ENCODE results near the gene SHMT1. TPM values are rescaled to one million over a fixed set of nuclear protein-coding genes. Genes with fewer than 3 reads are reported as not detected.
"Not testable (repeated sequence)": the region's sequence is repeated elsewhere in the genome, so short reads cannot be mapped to it uniquely, and the experiment has no call there.

Gene SHMT1
- total RNA-seq, 2 donors from 2014 or later: 5.1 to 8.5 TPM

GRCh38 chr17:18383079-18383481 lies 19.7 kb upstream of the SHMT1 start:
- H3K27ac ChIP-seq; DNase-seq (ENCODE audit: low spot score); H3K9me3 ChIP-seq; H3K27me3 ChIP-seq; H3K36me3 ChIP-seq; H3K4me1 ChIP-seq; H3K4me3 ChIP-seq: not testable (repeated sequence)

- Histone ChIP-seq H3K36me3 (no peaks in the 10 kb centered on the region), H3K9me3 (no peaks in the 10 kb centered on the region), H3K27ac (no peak overlapping the region), H3K4me3 (no peak overlapping the region), H3K27me3 (peaks cover 0 to 7% of the 10 kb centered on the region in 2 donors), H3K4me1 (peaks cover 0 to 4% of the 10 kb centered on the region in 2 donors)
- TF ChIP-seq CTCF (IDR thresholded peaks at IDR 0.05): no peak
- DNase-seq (ENCODE audit: low spot score): no peak
Measured at GRCh38 chr17:18382441-18383078, 19.2 kb upstream of the SHMT1 start.

- Histone ChIP-seq H3K36me3 (no peaks in the 10 kb centered on the region), H3K4me1 (peaks cover 0 to 4% of the 10 kb centered on the region in 2 donors), H3K9me3 (no peaks in the 10 kb centered on the region), H3K27ac (no peak overlapping the region), H3K4me3 (no peak overlapping the region), H3K27me3 (peaks cover 0 to 7% of the 10 kb centered on the region in 2 donors)
- no peak for DNase-seq (ENCODE audit: low spot score)
- no peak for TF ChIP-seq CTCF (IDR thresholded peaks at IDR 0.05)
Measured at GRCh38 chr17:18381953-18382245, 18.5 kb upstream of the SHMT1 start.

GRCh38 chr17:18381158-18381952 lies 18.0 kb upstream of the SHMT1 start:
- DNase-seq (ENCODE audit: low spot score): no peak
- Histone ChIP-seq H3K27ac (no peak overlapping the region), H3K27me3 (peaks cover 0 to 7% of the 10 kb centered on the region in 2 donors), H3K36me3 (no peaks in the 10 kb centered on the region), H3K9me3 (no peaks in the 10 kb centered on the region), H3K4me3 (no peak overlapping the region), H3K4me1 (peaks cover 0 to 4% of the 10 kb centered on the region in 2 donors)
- TF ChIP-seq CTCF (IDR thresholded peaks at IDR 0.05): no peak

GRCh38 chr17:18380471-18381157 lies 17.3 kb upstream of the SHMT1 start:
- H3K27me3 ChIP-seq: peaks cover 0 to 7% of the 10 kb centered on the region in 2 donors
- no peak overlapping the region for H3K4me3 ChIP-seq
- DNase-seq (ENCODE audit: low spot score): no peak
- H3K36me3 ChIP-seq: no peaks in the 10 kb centered on the region
- H3K27ac ChIP-seq: no peak overlapping the region
- peaks cover 0 to 4% of the 10 kb centered on the region in 2 donors for H3K4me1 ChIP-seq
- TF ChIP-seq CTCF (IDR thresholded peaks at IDR 0.05): no peak
- no peaks in the 10 kb centered on the region for H3K9me3 ChIP-seq

Data from right atrium auricular region (tissue), 2 donors.